K562 (cell line): Measurements from ENCODE around the gene OR6K2. TPM values are rescaled to one million over a fixed set of nuclear protein-coding genes. Genes with fewer than 3 reads are reported as not detected.

Experiments
- ARID1B ChIP-seq: fragments of 450-650 bp; IDR thresholded peaks from 2 replicates; pipeline ENCODE4 v1.6.1; 2016; ENCODE audit warnings: antibody characterized with exemption, mild to moderate bottlenecking, inconsistent platforms
- CHCHD3 ChIP-seq: fragments of 250-450 bp; sonication (Bioruptor Pico); IDR thresholded peaks from 2 replicates; pipeline ENCODE4 v2.1.2; 2022; ENCODE audit warnings: mild to moderate bottlenecking
- FOXK2 ChIP-seq, 2 experiments: fragments of 450-650 bp; IDR thresholded peaks in 1 of 2; conservative IDR thresholded peaks in 1 of 2; 2 replicates each; pipeline ENCODE4 v1.6.1; 2016; ENCODE audit warnings: low read depth in 2 of 2, mild to moderate bottlenecking in 1 of 2
- GABPA ChIP-seq: fragments of 200-800 bp; sonication (Bioruptor generic); conservative IDR thresholded peaks from 2 replicates; pipeline ENCODE4 v1.6.1; 2016; ENCODE audit warnings: low read depth, missing genetic modification characterization, missing compliant biosample characterization
- KDM4B ChIP-seq, 2 experiments: fragments of 450-650 bp in 1 of 2; sonication (generic) in 1 of 2; IDR thresholded peaks; 2 replicates each; pipeline ENCODE4 v1.6.1; 2016 to 2017; ENCODE audit warnings: borderline replicate concordance in 2 of 2, antibody characterized with exemption in 1 of 2, low read depth in 1 of 2, mild to moderate bottlenecking in 1 of 2
- KLF13 ChIP-seq: fragments of 450-650 bp; IDR thresholded peaks from 2 replicates; pipeline ENCODE4 v1.6.1; 2016; ENCODE audit warnings: missing genetic modification characterization, low read depth, mild to moderate bottlenecking, missing compliant biosample characterization, moderate library complexity, borderline replicate concordance
- RB1 ChIP-seq: fragments of 450-650 bp; IDR thresholded peaks from 2 replicates; pipeline ENCODE4 v1.6.1; 2017; ENCODE audit warnings: low read depth, mild to moderate bottlenecking
- RBM34 ChIP-seq: fragments of 200-400 bp; formaldehyde crosslinking; IDR thresholded peaks from 2 replicates; pipeline ENCODE4 v1.6.1; 2018; ENCODE audit warnings: low read length, borderline replicate concordance; ENCODE audit not compliant: insufficient read depth
- SIX5 ChIP-seq, 2 experiments: IDR thresholded peaks; 2 replicates each; pipeline ENCODE4 v1.6.1; 2011; ENCODE audit warnings: low read length in 2 of 2, borderline replicate concordance in 1 of 2, low read depth in 1 of 2, mild to moderate bottlenecking in 1 of 2, moderate library complexity in 1 of 2; ENCODE audit not compliant: insufficient read depth in 1 of 2
- TRIM24 ChIP-seq, 2 experiments: fragments of 450-650 bp; IDR thresholded peaks; 2 replicates each; pipeline ENCODE4 v1.6.1; 2016
- ZNF140 ChIP-seq: fragments of 250-450 bp; sonication (Bioruptor Pico); IDR thresholded peaks from 2 replicates; pipeline ENCODE4 v1.8.0; 2021; ENCODE audit warnings: moderate library complexity, mild to moderate bottlenecking, inconsistent platforms
- ZNF431 ChIP-seq: sonication (generic); formaldehyde crosslinking; IDR thresholded peaks from 2 replicates; pipeline ENCODE4 v1.8.0; 2022; ENCODE audit warnings: mild to moderate bottlenecking, missing genetic modification reagents
- polyA plus RNA-seq, 8 experiments: library from polyadenylated mRNA; depleted of rRNA in 4 of 8; stranded (reverse) in 5 of 8; unstranded in 3 of 8; fragments of >200 nt; fragmentation: Nextera tagmentation in 2 of 8; fragmentation: Illumina TruSeq in 1 of 8; extraction: Ambion mirVana in 2 of 8; extraction: Trizol in 1 of 8; gene quantifications; 2 replicates each; pipeline versions ENCODE4 v1.2.1 to v1.2.3, GENCODE V29; 2011 to 2014; ENCODE audit warnings: inconsistent platforms in 1 of 8, missing spikeins in 1 of 8
- total RNA-seq, 7 experiments: library from RNA; depleted of rRNA in 6 of 7; stranded (reverse); fragments of >200 nt in 6 of 7; fragmentation: Illumina TruSeq in 2 of 7; extraction: Trizol in 2 of 7; gene quantifications; 2 replicates each; pipeline versions ENCODE4 v1.2.1 to v1.2.3, GENCODE V29; 2011 to 2021; ENCODE audit warnings: low replicate concordance in 1 of 7
- TF ChIP-seq, protein P1 (sequence below): IDR thresholded peaks from 2 replicates; pipeline ENCODE4 v1.6.1; 2012; ENCODE audit warnings: low read depth, low read length, improper control_type of control experiment, borderline replicate concordance
- TF ChIP-seq, protein P2 (sequence below): sonication (generic); formaldehyde crosslinking; IDR thresholded peaks from 2 replicates; pipeline ENCODE4 v1.9.0; 2022; ENCODE audit warnings: mild to moderate bottlenecking, missing genetic modification reagents
- TF ChIP-seq, protein P3 (sequence below): fragments of 450-650 bp; IDR thresholded peaks from 2 replicates; pipeline ENCODE4 v1.6.1; 2016; ENCODE audit warnings: low read depth
- TF ChIP-seq, protein P4 (sequence below): fragments of 450-650 bp; IDR thresholded peaks from 2 replicates; pipeline ENCODE4 v1.6.1; 2016; ENCODE audit warnings: mild to moderate bottlenecking

OR6K2 gene
- total and polyA plus RNA-seq, 9 of the 15 experiments (the other 6 are each of a cell fraction or from before 2014, with no cell fraction given): not detected

DNA sequence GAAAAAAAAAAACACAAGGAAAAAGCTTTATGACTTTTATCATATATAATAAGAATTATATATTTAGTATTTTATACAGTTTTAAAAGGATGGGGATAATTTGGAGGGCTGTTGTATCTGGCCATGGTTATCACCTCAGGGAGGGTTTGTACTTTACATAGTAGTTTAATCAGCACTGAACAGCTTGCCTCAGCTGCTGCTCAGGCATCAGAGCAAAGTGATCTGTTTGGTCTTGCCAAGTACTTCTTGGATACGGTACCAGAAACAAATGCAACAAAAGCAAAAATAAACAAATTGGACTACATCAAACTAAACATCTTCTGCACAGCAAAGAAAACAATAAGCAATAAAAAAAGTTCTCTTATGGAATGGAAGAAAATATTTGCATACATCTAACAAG, 11.3 kb downstream of the OR6K2 start (continued):
- TF ChIP-seq, protein P1, sequence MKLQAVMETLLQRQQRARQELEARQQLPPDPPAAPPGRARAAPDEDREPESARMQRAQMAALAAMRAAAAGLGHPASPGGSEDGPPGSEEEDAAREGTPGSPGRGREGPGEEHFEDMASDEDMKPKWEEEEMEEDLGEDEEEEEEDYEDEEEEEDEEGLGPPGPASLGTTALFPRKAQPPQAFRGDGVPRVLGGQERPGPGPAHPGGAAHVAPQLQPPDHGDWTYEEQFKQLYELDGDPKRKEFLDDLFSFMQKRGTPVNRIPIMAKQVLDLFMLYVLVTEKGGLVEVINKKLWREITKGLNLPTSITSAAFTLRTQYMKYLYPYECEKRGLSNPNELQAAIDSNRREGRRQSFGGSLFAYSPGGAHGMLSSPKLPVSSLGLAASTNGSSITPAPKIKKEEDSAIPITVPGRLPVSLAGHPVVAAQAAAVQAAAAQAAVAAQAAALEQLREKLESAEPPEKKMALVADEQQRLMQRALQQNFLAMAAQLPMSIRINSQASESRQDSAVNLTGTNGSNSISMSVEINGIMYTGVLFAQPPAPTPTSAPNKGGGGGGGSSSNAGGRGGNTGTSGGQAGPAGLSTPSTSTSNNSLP: 0 out of 2 replicates have a peak, but pooled peaks have one; percentile 28
- TF ChIP-seq TRIM24 (IDR thresholded peaks at IDR 0.05) (peak in 1 of 2 experiments; percentile 29; a peak in 1 of 4 replicates), ARID1B (peak; percentile 91), SIX5 (IDR thresholded peaks at IDR 0.05; ENCODE audit: borderline replicate concordance in 1 of 2, insufficient read depth in 1 of 2, low read depth in 1 of 2, low read length in 2 of 2) (no peak), KLF13 (tag) (no peak), KDM4B (IDR thresholded peaks at IDR 0.05; ENCODE audit: borderline replicate concordance in 2 of 2, low read depth in 1 of 2) (no peak), GABPA (tag) (no peak), RBM34 (no peak), ZNF140 (CRISPR knock-in tag) (no peak), ZNF431 (CRISPR knock-in tag) (no peak), RB1 (no peak), FOXK2 (conservative IDR thresholded peaks at IDR 0.05 in 1 of 2, IDR thresholded peaks at IDR 0.05 in 1 of 2; ENCODE audit: low read depth in 2 of 2) (no peak), CHCHD3 (CRISPR knock-in tag) (no peak)
- TF ChIP-seq, protein P2, sequence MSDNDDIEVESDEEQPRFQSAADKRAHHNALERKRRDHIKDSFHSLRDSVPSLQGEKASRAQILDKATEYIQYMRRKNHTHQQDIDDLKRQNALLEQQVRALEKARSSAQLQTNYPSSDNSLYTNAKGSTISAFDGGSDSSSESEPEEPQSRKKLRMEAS: no peak
- TF ChIP-seq, protein P3, sequence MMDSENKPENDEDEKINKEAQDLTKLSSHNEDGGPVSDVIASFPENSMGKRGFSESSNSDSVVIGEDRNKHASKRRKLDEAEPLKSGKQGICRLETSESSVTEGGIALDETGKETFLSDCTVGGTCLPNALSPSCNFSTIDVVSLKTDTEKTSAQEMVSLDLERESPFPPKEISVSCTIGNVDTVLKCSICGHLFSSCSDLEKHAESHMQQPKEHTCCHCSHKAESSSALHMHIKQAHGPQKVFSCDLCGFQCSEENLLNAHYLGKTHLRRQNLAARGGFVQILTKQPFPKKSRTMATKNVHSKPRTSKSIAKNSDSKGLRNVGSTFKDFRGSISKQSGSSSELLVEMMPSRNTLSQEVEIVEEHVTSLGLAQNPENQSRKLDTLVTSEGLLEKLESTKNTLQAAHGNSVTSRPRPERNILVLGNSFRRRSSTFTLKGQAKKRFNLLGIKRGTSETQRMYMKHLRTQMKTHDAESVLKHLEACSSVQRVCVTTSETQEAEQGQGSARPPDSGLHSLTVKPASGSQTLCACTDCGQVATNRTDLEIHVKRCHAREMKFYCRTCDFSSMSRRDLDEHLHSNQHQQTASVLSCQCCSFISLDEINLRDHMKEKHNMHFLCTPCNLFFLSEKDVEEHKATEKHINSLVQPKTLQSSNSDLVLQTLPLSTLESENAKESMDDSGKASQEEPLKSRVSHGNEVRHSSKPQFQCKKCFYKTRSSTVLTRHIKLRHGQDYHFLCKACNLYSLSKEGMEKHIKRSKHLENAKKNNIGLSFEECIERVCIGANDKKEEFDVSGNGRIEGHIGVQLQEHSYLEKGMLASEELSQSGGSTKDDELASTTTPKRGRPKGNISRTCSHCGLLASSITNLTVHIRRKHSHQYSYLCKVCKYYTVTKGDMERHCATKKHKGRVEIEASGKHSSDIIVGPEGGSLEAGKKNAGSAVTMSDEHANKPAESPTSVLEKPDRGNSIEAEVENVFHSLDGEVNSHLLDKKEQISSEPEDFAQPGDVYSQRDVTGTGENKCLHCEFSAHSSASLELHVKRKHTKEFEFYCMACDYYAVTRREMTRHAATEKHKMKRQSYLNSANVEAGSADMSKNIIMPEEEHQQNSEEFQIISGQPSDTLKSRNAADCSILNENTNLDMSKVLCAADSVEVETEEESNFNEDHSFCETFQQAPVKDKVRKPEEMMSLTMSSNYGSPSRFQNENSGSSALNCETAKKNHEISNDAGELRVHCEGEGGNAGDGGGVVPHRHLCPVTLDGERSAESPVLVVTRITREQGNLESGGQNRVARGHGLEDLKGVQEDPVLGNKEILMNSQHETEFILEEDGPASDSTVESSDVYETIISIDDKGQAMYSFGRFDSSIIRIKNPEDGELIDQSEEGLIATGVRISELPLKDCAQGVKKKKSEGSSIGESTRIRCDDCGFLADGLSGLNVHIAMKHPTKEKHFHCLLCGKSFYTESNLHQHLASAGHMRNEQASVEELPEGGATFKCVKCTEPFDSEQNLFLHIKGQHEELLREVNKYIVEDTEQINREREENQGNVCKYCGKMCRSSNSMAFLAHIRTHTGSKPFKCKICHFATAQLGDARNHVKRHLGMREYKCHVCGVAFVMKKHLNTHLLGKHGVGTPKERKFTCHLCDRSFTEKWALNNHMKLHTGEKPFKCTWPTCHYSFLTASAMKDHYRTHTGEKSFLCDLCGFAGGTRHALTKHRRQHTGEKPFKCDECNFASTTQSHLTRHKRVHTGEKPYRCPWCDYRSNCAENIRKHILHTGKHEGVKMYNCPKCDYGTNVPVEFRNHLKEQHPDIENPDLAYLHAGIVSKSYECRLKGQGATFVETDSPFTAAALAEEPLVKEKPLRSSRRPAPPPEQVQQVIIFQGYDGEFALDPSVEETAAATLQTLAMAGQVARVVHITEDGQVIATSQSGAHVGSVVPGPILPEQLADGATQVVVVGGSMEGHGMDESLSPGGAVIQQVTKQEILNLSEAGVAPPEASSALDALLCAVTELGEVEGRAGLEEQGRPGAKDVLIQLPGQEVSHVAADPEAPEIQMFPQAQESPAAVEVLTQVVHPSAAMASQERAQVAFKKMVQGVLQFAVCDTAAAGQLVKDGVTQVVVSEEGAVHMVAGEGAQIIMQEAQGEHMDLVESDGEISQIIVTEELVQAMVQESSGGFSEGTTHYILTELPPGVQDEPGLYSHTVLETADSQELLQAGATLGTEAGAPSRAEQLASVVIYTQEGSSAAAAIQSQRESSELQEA: no peak
- TF ChIP-seq, protein P4, sequence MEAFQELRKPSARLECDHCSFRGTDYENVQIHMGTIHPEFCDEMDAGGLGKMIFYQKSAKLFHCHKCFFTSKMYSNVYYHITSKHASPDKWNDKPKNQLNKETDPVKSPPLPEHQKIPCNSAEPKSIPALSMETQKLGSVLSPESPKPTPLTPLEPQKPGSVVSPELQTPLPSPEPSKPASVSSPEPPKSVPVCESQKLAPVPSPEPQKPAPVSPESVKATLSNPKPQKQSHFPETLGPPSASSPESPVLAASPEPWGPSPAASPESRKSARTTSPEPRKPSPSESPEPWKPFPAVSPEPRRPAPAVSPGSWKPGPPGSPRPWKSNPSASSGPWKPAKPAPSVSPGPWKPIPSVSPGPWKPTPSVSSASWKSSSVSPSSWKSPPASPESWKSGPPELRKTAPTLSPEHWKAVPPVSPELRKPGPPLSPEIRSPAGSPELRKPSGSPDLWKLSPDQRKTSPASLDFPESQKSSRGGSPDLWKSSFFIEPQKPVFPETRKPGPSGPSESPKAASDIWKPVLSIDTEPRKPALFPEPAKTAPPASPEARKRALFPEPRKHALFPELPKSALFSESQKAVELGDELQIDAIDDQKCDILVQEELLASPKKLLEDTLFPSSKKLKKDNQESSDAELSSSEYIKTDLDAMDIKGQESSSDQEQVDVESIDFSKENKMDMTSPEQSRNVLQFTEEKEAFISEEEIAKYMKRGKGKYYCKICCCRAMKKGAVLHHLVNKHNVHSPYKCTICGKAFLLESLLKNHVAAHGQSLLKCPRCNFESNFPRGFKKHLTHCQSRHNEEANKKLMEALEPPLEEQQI: peak; percentile 23; the same call in 1 of the 2 replicates
